Activated B cell treated with CpG ODN at 0.5 μM for 24 hours (primary cell): ENCODE measurements around the gene CCL27. TPM values are rescaled to one million over a fixed set of nuclear protein-coding genes. Genes with fewer than 3 reads are reported as not detected.
A peak's percentile ranks its signal among the peaks of the same experiment; 100 is the strongest.

Experiments used
- ATAC-seq: fragments of 200-7000 bp; cut with Tn5 transposase; one replicate; pipeline ENCODE4 v1.10.0; 2021; ENCODE audit warnings: low read depth, mild to moderate bottlenecking, moderate library complexity
- CTCF ChIA-PET: fragments of 350-600 bp; sonication (Branson Sonifier 250); formaldehyde crosslinking; loops from one replicate; lab custom pipeline; 2021; ENCODE audit warnings: antibody characterized with exemption; lab: Charles Lee
- POLR2A ChIA-PET: fragments of 350-600 bp; sonication (Branson Sonifier 250); formaldehyde crosslinking; loops from one replicate; lab custom pipeline; 2021; ENCODE audit warnings: antibody characterized with exemption; lab: Charles Lee
- DNase-seq: peaks from one replicate; pipeline ENCODE4 v3.0.0; 2022
- H3K27ac Mint-ChIP-seq: one replicate; pipeline ENCODE4 v1.8.0; 2020; ENCODE audit warnings: mixed read lengths
- H3K27me3 Mint-ChIP-seq: one replicate; pipeline ENCODE4 v1.8.0; 2021; ENCODE audit warnings: mixed read lengths
- H3K36me3 Mint-ChIP-seq: one replicate; pipeline ENCODE4 v1.8.0; 2021; ENCODE audit warnings: low read depth, mixed read lengths
- H3K4me1 Mint-ChIP-seq: one replicate; pipeline ENCODE4 v1.8.0; 2021; ENCODE audit warnings: mixed read lengths
- H3K4me3 Mint-ChIP-seq: one replicate; pipeline ENCODE4 v1.8.0; 2020; ENCODE audit warnings: mild to moderate bottlenecking, mixed read lengths
- H3K9me3 Mint-ChIP-seq: one replicate; pipeline ENCODE4 v1.8.0; 2020; ENCODE audit warnings: mixed read lengths
- CTCF ChIP-seq: fragments of 200-600 bp; IDR thresholded peaks from one replicate; pipeline ENCODE4 v1.8.0; 2022; ENCODE audit warnings: antibody characterized with exemption, mild to moderate bottlenecking
- intact Hi-C: fragments of 100-400 bp; cut with micrococcal nuclease; formaldehyde crosslinking; loops from one replicate; pipeline ENCODE4 v1.15.1; 2024
- total RNA-seq: library from RNA; stranded (reverse); gene quantifications from 2 replicates; pipeline ENCODE4 v1.2.3, GENCODE V29; 2022

CCL27 gene
- total RNA-seq, 1 donor from 2014 or later, result not detected

GRCh38 chr9:34664281-34665066 lies 2.0 kb upstream of the CCL27 start:
- no peak for TF ChIP-seq CTCF
- Mint-ChIP-seq H3K4me1 (peaks cover 11% of the 10 kb centered on the region), H3K4me3 (peak overlapping the region; percentile 88), H3K27ac (peak overlapping the region; percentile 62), H3K27me3 (no peaks in the 10 kb centered on the region), H3K9me3 (peaks cover 7% of the 10 kb centered on the region), H3K36me3 (peaks cover 4% of the 10 kb centered on the region)
- intact Hi-C loops, result loop anchor here (1.0 to 10.0 kb wide), 11 partner anchors 18 to 1070 kb away; partner anchors contain the start of genes CREB3, DCTN3, DNAI1 and FAM219A
- ChIA-PET CTCF (interaction anchor here (1.0 to 3.9 kb wide), 5 partner anchors 17 to 52 kb away, joined by 3 to 14 read pairs (median 5); partner anchors contain the start of genes GALT and RPP25L), POLR2A (interaction anchor here (0.5 to 2.2 kb wide), 9 partner anchors 8 to 987 kb away, joined by 3 to 19 read pairs (median 4); partner anchors contain the start of genes DNAI1, FAM219A, GALT and IL11RA)
- DNase-seq (peak; percentile 68), ATAC-seq (peak; percentile 51)

GRCh38 chr9:34663303-34663605 lies 797 bp upstream of the CCL27 start:
- no peaks in the 10 kb centered on the region for H3K9me3 Mint-ChIP-seq
- ChIA-PET POLR2A (no interaction called here), CTCF (interaction anchor here (3.9 kb wide), 1 partner anchor 39 kb away, joined by 14 read pairs; no protein-coding TSS in a partner anchor)
- no peaks in the 10 kb centered on the region for H3K27me3 Mint-ChIP-seq
- no peak for ATAC-seq
- no peaks in the 10 kb centered on the region for H3K36me3 Mint-ChIP-seq
- H3K27ac Mint-ChIP-seq, result no peak overlapping the region
- TF ChIP-seq CTCF, result no peak
- no peak for DNase-seq
- no peak overlapping the region for H3K4me3 Mint-ChIP-seq
- peaks cover 11% of the 10 kb centered on the region for H3K4me1 Mint-ChIP-seq
- intact Hi-C loops, result loop anchor here (10.0 kb wide), 1 partner anchor 1072 kb away; the partner anchor contains the start of genes CREB3 and TLN1

- ChIA-PET POLR2A (interaction anchor here (0.6 kb wide), 1 partner anchor 818 kb away, joined by 3 read pairs; no protein-coding TSS in a partner anchor), CTCF (interaction anchor here (1.5 to 2.9 kb wide), 2 partner anchors 13 to 26 kb away, joined by 3 to 8 read pairs; partner anchors contain the start of gene GALT)
- DNase-seq (no peak), ATAC-seq (no peak)
- Mint-ChIP-seq H3K9me3 (no peaks in the 10 kb centered on the region), H3K4me1 (peaks cover 7% of the 10 kb centered on the region), H3K27ac (no peak overlapping the region), H3K4me3 (no peak overlapping the region), H3K36me3 (no peaks in the 10 kb centered on the region), H3K27me3 (no peaks in the 10 kb centered on the region)
- TF ChIP-seq CTCF, result no peak
- intact Hi-C loops, result loop anchor here (10.0 kb wide), 1 partner anchor 1075 kb away; the partner anchor contains the start of genes CREB3 and TLN1
Observed at GRCh38 chr9:34659592-34660253, 2.7 kb downstream of the CCL27 start.

- ATAC-seq (no peak), DNase-seq (no peak)
- no peaks in the 10 kb centered on the region for H3K27me3 Mint-ChIP-seq
- no peaks in the 10 kb centered on the region for H3K9me3 Mint-ChIP-seq
- no peak for TF ChIP-seq CTCF
- H3K27ac Mint-ChIP-seq, result no peak overlapping the region
- ChIA-PET CTCF (interaction anchor here (0.6 to 1.4 kb wide), 2 partner anchors 12 to 33 kb away, joined by 3 read pairs; partner anchors contain the start of gene GALT), POLR2A (no interaction called here)
- H3K36me3 Mint-ChIP-seq, result no peaks in the 10 kb centered on the region
- H3K4me3 Mint-ChIP-seq, result no peak overlapping the region
- no peaks in the 10 kb centered on the region for H3K4me1 Mint-ChIP-seq
- intact Hi-C loops, result no loop called here
Observed at GRCh38 chr9:34658461-34658860, 4.0 kb downstream of the CCL27 start.

GRCh38 chr9:34656992-34657391 lies 5.5 kb downstream of the CCL27 start:
- no peak for TF ChIP-seq CTCF
- intact Hi-C loops, result no loop called here
- H3K27me3 Mint-ChIP-seq, result no peaks in the 10 kb centered on the region
- no peak overlapping the region for H3K4me3 Mint-ChIP-seq
- no peak overlapping the region for H3K27ac Mint-ChIP-seq
- no peaks in the 10 kb centered on the region for H3K36me3 Mint-ChIP-seq
- ChIA-PET CTCF (no interaction called here), POLR2A (interaction anchor here (1.0 kb wide), 1 partner anchor 8 kb away, joined by 7 read pairs; no protein-coding TSS in a partner anchor)
- no peaks in the 10 kb centered on the region for H3K9me3 Mint-ChIP-seq
- H3K4me1 Mint-ChIP-seq, result peaks cover 8% of the 10 kb centered on the region
- no peak for DNase-seq
- ATAC-seq, result no peak
